Suprapubic skin (tissue), 4 donors: Measurements from ENCODE around the gene ELF5. TPM values are rescaled to one million over a fixed set of nuclear protein-coding genes. Genes with fewer than 3 reads are reported as not detected.

Source experiments
- DNase-seq, 2 donors: peaks; one replicate each; pipeline ENCODE4 v3.0.0-alpha.2; 2019; ENCODE audit warnings: low spot score in 2 of 2
- H3K27ac ChIP-seq: fragments of 200-600 bp; sonication (generic); one replicate; pipeline ENCODE4 v1.5.1; 2019
- H3K27me3 ChIP-seq: fragments of 200-600 bp; sonication (generic); one replicate; pipeline ENCODE4 v1.5.1; 2019
- H3K36me3 ChIP-seq: fragments of 200-600 bp; sonication (generic); one replicate; pipeline ENCODE4 v1.5.1; 2019
- H3K4me1 ChIP-seq: fragments of 200-600 bp; sonication (generic); one replicate; pipeline ENCODE4 v1.5.1; 2019
- H3K4me3 ChIP-seq: fragments of 200-600 bp; sonication (generic); one replicate; pipeline ENCODE4 v1.5.1; 2019; ENCODE audit warnings: mild to moderate bottlenecking
- H3K9me3 ChIP-seq: fragments of 200-600 bp; sonication (generic); one replicate; pipeline ENCODE4 v1.5.1; 2019
- EP300 ChIP-seq: sonication (generic); formaldehyde crosslinking; IDR thresholded peaks from one replicate; pipeline ENCODE4 v1.6.1; 2017; ENCODE audit warnings: antibody characterized with exemption
- POLR2A ChIP-seq, 2 donors: fragments of 450-650 bp; IDR thresholded peaks; one replicate each; pipeline ENCODE4 v1.6.1; 2017; ENCODE audit warnings: antibody characterized with exemption in 2 of 2, mild to moderate bottlenecking in 2 of 2, moderate library complexity in 2 of 2
- POLR2AphosphoS5 ChIP-seq, 3 donors: sonication (generic); formaldehyde crosslinking; IDR thresholded peaks; one replicate each; pipeline ENCODE4 v1.6.1; 2017; ENCODE audit warnings: antibody characterized with exemption in 3 of 3
- WGBS: methylation state at CpG from one replicate; pipeline ENCODE4 v1.1.5; 2018; 5-methylcytosine and 5-hydroxymethylcytosine counted together
- total RNA-seq, 4 donors: library from RNA; depleted of rRNA; stranded (reverse); fragments of >200 nt; gene quantifications; one replicate each; pipeline ENCODE4 v1.1.0, GENCODE V29; 2016
- TF ChIP-seq, protein P1 (sequence below), 2 donors: fragments of 200-600 bp in 1 of 2; fragments of 450-650 bp in 1 of 2; sonication (generic) in 1 of 2; IDR thresholded peaks; one replicate each; pipeline ENCODE4 v1.5.1; 2016 to 2019; ENCODE audit warnings: antibody characterized with exemption in 2 of 2, mild to moderate bottlenecking in 1 of 2, moderate library complexity in 1 of 2

Gene ELF5
- total RNA-seq, 4 donors from 2014 or later = 7.9 to 20.4 (median 11.9) TPM

DNA sequence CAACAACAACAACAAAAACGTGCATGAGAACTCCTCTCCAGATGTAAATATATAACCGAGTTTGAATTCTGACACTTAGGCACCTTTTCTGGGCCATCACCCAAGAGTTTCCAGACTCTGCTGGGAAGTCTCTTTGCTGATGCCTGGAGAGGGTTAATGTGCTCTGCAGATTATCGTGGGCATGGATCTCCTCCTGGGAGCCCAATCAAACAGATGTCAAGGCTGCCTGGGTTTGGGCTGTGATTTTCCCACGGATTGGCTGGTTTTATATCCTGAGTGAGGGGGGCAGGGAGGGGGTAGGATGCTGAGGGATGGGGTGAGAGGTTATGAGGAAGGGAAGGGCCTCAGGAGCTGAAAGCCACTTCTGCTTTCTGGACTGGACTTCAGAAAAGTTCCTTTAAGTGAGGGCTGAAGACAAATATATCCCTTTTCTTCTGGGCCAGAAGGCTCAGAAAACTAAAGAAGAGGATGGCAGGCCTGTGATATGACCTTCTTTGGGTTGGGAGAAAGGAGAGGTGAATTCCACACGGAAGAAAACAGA is 4.2 kb downstream of the ELF5 start:
- no peak for TF ChIP-seq EP300
- no peak for TF ChIP-seq POLR2AphosphoS5 (IDR thresholded peaks at IDR 0.05)
- TF ChIP-seq, protein P1, sequence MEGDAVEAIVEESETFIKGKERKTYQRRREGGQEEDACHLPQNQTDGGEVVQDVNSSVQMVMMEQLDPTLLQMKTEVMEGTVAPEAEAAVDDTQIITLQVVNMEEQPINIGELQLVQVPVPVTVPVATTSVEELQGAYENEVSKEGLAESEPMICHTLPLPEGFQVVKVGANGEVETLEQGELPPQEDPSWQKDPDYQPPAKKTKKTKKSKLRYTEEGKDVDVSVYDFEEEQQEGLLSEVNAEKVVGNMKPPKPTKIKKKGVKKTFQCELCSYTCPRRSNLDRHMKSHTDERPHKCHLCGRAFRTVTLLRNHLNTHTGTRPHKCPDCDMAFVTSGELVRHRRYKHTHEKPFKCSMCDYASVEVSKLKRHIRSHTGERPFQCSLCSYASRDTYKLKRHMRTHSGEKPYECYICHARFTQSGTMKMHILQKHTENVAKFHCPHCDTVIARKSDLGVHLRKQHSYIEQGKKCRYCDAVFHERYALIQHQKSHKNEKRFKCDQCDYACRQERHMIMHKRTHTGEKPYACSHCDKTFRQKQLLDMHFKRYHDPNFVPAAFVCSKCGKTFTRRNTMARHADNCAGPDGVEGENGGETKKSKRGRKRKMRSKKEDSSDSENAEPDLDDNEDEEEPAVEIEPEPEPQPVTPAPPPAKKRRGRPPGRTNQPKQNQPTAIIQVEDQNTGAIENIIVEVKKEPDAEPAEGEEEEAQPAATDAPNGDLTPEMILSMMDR (IDR thresholded peaks at IDR 0.05) = no peak
- no peak for TF ChIP-seq POLR2A (IDR thresholded peaks at IDR 0.05)
- Histone ChIP-seq H3K9me3 (no peaks in the 10 kb centered on the region), H3K27ac (no peak overlapping the region), H3K27me3 (no peaks in the 10 kb centered on the region), H3K4me3 (no peak overlapping the region), H3K4me1 (peaks cover 4% of the 10 kb centered on the region), H3K36me3 (no peaks in the 10 kb centered on the region)
- DNase-seq = no peak
- WGBS = 34% methylated on average over 5 of the region's 5 CpGs

DNA sequence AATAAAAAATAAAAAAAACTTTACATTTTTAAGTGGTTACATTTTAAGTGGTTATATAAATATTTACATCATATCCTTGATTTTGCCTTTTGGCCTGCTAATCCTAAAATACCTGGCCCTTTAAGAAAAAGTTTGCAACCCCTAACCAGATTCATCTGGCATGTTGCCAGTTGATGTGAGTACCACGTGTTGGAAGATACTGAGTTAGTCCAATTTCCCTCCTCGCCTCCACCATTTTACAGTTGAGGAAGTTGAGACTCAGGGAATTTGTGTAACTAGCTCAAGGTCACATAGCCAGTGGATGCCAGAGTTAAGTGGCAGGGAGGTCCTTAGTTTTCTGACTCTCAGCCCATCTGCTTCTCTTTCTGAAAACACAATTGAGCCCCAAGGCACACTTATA is 5.1 kb downstream of the ELF5 start:
- Histone ChIP-seq H3K36me3 (no peaks in the 10 kb centered on the region), H3K4me3 (no peak overlapping the region), H3K4me1 (peaks cover 4% of the 10 kb centered on the region), H3K9me3 (no peaks in the 10 kb centered on the region), H3K27me3 (no peaks in the 10 kb centered on the region), H3K27ac (no peak overlapping the region)
- TF ChIP-seq EP300 = no peak
- TF ChIP-seq, protein P1 (IDR thresholded peaks at IDR 0.05) = no peak
- TF ChIP-seq POLR2A (IDR thresholded peaks at IDR 0.05) = no peak
- no peak for TF ChIP-seq POLR2AphosphoS5 (IDR thresholded peaks at IDR 0.05)
- WGBS = 42% methylated on average over 2 of the region's 2 CpGs
- DNase-seq = no peak

DNA sequence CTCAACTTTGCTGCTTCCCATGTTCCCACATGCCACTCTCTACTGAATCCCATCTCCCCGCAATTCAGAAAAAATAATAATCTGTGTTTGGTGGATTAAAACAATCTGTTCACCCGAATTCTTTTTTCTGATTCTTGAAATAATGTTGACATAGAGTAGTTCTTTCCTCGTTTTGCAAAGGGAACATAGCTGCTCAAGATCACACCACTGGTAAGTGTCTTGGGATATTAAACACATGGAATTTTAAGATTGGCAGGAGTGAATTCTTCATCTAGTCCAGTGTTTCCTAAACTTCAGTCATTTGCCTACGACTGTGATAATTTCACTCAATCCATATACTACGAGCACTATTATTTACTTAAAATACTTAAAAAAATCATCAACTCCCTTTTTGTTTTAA is 6.0 kb downstream of the ELF5 start:
- TF ChIP-seq, protein P1 (IDR thresholded peaks at IDR 0.05) = no peak
- TF ChIP-seq EP300 = no peak
- TF ChIP-seq POLR2AphosphoS5 (IDR thresholded peaks at IDR 0.05) = no peak
- no peak for TF ChIP-seq POLR2A (IDR thresholded peaks at IDR 0.05)
- H3K4me1 ChIP-seq = no peaks in the 10 kb centered on the region

DNA sequence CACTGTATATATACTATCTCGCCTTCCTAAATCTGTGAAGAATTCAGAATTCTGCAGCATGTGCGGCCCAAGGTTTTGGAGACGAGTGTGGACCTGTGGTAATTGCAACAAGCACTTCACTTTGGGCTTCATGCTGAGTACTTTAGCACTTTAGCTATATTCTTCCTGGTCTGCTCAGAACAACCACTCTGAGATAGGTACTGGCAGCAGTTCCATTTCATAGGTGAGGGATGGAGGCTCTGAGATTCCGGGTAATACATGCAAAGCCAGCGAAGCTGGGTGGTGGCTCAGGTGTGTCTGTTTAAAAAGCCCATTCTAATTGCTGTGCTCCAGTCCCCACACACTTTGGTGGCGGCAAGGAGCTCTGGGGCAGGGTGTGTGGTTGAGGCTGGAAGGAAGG is 6.4 kb downstream of the ELF5 start:
- no peak overlapping the region for H3K4me3 ChIP-seq
- H3K9me3 ChIP-seq = no peaks in the 10 kb centered on the region
- H3K27ac ChIP-seq = no peak overlapping the region
- peaks cover 4% of the 10 kb centered on the region for H3K4me1 ChIP-seq
- no peaks in the 10 kb centered on the region for H3K36me3 ChIP-seq
- H3K27me3 ChIP-seq = no peaks in the 10 kb centered on the region
- DNase-seq = no peak
- TF ChIP-seq POLR2A (IDR thresholded peaks at IDR 0.05) = no peak
- WGBS = 74% methylated on average over 5 of the region's 6 CpGs

More for the DNA sequence above, 6.0 kb downstream of the ELF5 start:
- 64% methylated on average over 5 of the region's 5 CpGs for WGBS
- Histone ChIP-seq H3K4me3 (no peak overlapping the region), H3K9me3 (no peaks in the 10 kb centered on the region), H3K27me3 (no peaks in the 10 kb centered on the region), H3K36me3 (no peaks in the 10 kb centered on the region), H3K27ac (no peak overlapping the region)
- no peak for DNase-seq

DNA sequence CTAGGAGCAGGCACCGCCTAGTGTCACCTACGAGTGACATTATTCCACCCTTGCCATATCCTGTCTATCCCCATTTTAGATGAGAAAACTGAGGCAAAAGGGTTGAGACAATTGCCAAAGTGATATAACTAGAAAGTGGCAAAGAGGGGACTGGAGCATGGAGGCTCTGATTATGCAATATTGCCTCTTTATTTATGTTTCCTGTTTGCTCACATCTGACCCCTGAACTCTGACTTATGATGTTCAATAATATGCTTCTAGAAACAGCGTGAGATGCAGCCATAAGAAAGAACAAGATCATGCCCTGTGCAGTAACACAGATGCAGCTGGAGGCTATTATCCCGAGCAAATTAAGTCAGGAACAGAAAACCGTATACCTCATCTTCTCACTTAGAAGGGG is 7.7 kb downstream of the ELF5 start:
- WGBS = 74% methylated on average over 5 of the region's 5 CpGs
- Histone ChIP-seq H3K27ac (no peak overlapping the region), H3K4me1 (peaks cover 14% of the 10 kb centered on the region), H3K4me3 (no peak overlapping the region), H3K36me3 (no peaks in the 10 kb centered on the region), H3K27me3 (no peaks in the 10 kb centered on the region), H3K9me3 (no peaks in the 10 kb centered on the region)
- TF ChIP-seq POLR2A (IDR thresholded peaks at IDR 0.05) = no peak
- TF ChIP-seq, protein P1 (IDR thresholded peaks at IDR 0.05) = no peak
- TF ChIP-seq EP300 = no peak
- no peak for TF ChIP-seq POLR2AphosphoS5 (IDR thresholded peaks at IDR 0.05)
- DNase-seq = no peak

DNA sequence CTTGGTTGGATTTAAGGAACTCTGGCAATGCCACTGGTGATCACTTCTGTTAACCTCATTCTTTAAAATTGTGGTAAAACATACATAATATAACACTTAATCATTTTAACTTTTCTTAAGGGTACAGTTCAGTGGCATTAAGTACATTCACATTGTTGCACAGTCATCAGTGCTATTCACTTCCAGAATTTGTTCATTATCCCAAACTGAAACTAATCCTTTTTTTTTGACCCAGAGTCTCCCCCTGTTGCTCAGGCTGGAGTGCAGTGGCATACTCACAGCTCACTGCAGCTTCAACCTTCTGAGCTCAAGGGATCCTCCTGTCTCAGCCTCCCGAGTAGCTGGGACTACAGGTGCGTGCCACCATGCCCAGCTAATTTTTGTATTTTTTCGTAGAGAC is 10.6 kb downstream of the ELF5 start:
- 96% methylated on average over 3 of the region's 3 CpGs for WGBS
- TF ChIP-seq, protein P1 (IDR thresholded peaks at IDR 0.05) = no peak
- TF ChIP-seq EP300 (no peak), POLR2A (IDR thresholded peaks at IDR 0.05) (no peak), POLR2AphosphoS5 (IDR thresholded peaks at IDR 0.05) (no peak)
- no peaks in the 10 kb centered on the region for H3K27me3 ChIP-seq
- H3K9me3 ChIP-seq = no peaks in the 10 kb centered on the region
- H3K4me1 ChIP-seq = peaks cover 14% of the 10 kb centered on the region
- no peak for DNase-seq
- H3K36me3 ChIP-seq = no peaks in the 10 kb centered on the region
- no peak overlapping the region for H3K27ac ChIP-seq
- no peak overlapping the region for H3K4me3 ChIP-seq
